Measurements from ENCODE around the gene GMPR. TPM values are rescaled to one million over a fixed set of nuclear protein-coding genes. Genes with fewer than 3 reads are reported as not detected.

Gene GMPR
- total RNA-seq, 1 experiment from 2014 or later, result 0.47 TPM

DNA sequence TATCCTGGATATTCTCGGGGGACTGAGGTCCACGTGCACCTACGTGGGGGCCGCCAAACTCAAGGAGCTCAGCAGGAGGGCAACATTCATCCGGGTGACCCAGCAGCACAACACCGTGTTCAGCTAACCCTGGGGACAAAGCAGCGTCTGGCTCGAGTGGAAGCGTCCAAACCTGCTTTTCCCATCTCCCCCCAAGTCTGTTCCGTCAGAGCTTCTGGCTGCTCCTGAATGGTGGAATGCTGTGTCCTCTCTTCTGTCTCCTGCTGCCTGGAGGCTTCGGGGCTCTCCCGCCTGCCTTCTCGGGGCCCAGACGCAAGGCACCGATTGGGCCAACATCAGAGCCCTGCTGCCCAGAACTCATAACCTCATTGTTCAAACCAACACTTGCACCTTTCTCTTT is 56.7 kb downstream of the GMPR start:
- DNase-seq (ENCODE audit: extremely low read depth, low read depth), result no peak

DNA sequence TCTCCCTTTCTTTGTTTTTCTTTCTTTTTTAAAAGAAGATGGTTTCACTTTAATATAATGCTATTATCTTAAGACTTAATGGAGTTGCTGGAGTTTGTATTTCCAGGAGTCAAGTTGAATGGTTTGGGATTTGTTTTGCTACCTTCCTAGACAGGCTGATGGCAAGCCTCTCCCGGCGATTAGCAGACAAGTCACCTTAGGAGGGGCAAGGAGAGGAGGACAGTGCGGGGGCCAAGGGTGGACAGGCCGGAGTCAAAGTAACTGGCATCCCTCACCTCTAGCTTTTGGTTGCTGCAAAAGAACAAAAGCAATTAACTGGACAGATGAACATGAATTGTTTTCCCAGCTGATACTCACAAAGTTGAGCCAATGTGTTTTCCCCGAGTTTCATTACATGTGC is 57.1 kb downstream of the GMPR start:
- DNase-seq (ENCODE audit: extremely low read depth, low read depth), result no peak

DNA sequence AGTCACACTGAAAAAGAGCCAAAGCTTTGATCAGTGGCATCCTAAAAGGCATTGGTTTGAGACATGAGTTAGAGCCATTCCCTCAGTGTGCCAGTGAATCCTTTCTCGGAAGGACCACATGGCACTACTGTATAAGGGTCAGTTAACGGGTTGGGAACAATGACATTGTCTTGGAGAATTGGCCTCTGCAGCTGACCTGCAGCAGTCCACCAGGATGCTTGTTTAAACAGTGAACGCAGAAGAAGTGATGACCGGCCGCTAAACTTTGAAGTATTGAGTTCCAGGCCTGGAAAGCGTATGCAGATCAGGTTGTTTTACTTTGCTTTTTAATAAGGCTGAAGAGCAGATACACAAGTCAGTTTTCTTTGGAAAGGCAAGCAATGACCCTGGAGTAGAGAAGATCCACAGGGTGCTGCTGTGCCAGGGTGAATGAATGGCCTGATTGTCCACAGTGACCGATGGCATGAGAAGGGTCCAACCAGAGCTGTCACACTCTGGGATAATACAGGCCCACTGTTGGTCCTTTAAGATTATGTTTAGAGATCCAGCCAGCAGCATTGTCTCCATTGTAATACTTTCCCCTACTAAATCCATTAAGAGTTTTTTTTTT is 57.8 kb downstream of the GMPR start:
- DNase-seq (ENCODE audit: extremely low read depth, low read depth), result no peak

DNA sequence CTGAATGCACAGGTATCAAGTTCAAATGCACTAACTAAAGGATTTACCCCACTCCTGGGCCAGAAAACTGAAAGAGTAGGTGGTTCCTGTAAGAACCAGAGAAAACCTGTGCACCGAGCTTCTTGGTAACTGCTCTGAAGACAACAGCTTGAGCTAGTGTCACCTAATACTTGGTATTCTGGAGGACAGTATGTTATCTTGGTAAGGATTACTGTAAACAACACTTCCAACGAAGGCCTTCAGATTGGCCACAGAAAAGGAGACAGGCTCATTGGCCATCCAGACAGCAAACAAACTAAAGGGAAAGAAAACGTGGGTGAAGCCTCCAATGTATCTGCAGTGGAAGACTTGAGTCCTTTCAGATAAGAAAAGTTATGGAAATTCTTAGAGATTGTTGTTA is 61.5 kb downstream of the GMPR start:
- DNase-seq (ENCODE audit: extremely low read depth, low read depth), result no peak

DNA sequence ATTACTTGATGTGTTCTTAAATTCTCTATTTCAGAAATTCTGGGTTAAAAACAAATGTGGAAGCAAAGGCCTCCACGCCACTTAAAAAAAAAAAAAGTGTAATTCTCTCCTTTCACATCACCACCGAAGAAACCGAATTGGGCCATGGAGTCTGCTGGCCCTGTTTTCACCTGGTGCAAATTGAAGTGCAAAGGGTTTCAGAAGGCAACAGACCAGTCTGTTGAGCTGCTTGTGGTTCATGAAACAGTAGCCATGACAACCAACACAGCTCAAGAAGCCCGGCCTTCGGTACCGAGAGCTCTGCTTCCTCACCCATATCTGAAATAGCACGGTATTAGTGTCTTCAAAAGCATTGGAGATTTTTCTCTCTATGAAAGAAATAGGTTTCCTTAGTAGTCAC is 63.1 kb downstream of the GMPR start:
- DNase-seq (ENCODE audit: extremely low read depth, low read depth), result no peak

DNA sequence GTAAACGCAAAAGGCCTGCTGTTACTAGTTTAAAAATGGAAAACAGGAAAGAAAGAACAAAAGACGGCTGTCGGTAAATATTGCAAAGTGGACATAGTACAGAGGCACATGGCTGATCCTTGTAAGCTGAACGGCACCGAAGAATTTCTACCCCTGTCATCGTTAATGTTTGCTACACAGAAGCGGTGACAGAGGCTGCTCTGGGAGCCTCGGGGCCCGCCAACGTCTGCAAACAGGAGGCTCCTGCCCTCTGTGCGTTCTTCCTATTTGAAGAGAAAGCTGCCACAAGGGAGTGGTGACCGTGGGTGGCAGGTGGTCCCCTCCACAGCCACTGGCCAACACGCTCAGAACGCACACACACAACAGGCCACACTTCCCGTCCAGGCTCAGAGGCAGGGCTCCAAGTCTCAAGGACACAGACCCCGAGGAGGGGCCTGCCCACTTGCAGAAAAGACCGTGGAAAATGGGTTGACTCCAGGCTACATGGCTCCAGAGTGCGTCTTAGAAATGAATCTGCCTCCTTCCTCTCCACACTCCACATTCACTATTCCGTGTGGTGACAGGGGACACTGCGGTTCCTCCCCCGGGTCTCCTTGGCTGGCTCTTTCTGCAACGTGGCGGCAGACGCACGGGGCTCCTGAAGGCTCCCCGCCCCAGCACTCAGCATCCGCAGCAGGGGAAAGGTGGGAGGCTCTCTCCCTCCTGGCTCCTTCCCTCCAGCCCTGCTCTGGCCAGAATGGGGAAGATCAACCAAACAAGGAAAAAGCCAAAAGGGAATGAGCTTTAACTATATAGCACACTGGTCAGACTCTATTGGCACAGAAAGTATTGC is 64.5 kb downstream of the GMPR start:
- no peak for DNase-seq (ENCODE audit: extremely low read depth, low read depth)

DNA sequence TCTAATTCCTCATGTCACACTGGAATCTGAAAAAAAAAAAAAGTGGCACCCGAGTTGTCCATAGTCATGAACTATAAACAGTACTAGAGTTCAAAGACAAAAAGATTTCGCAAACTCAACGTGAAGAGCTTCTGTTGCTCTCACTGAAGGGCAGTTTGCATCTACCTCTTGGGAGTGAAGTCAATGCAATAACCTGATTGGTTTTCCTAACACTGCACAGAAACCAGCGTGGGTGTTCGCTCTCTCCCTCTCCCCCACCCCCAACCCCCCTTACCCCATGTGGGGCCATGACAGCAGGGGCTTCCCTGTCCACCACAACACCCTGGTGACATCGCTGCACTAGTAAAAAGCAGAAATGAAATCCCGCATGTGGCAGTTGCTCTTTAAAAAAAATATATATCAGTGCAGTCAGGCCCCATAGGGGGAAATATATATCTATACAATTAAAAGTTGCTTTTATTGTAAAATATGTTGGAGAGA is 66.9 kb downstream of the GMPR start:
- DNase-seq (ENCODE audit: extremely low read depth, low read depth), result no peak

DNA sequence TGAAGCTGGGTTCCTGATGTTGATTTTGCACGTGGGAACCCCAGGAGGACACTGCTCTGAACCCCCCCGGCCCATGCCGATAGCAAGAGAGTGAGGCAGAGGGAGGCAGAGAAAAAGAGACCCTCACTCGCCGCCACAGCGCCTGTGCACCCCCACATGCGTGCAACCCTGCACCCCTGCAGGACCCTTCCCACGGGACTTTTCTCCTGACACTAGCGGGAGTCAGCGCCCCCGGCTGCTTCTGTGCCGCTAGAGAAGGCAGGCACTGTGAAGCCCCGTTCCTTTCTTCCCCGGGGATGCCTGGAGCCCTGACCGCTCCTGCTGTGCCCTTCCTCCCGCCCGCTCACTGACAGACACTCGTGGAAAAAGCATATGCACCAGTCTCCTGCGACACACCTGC is 67.4 kb downstream of the GMPR start:
- DNase-seq (ENCODE audit: extremely low read depth, low read depth), result no peak

DNA sequence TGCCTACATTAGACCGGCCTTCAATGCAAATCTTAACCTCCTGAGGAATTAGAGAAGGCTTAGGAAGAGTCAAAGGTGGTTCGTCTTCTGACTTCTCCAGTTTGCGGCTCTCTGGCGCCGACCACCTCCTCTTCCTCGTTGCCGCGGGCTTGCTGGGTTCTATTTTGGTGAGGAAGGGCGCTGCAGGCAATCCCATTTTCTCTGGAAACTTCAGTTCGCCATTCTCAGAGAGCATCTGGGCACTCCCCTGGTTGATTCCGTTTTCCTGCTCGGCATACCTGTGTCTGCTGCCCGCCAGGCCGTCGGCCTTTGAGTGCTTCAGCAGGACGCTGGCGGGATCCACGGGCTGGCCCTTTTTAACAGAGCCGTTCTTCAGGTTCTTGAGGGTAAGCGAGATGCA is 67.9 kb downstream of the GMPR start:
- no peak for DNase-seq (ENCODE audit: extremely low read depth, low read depth)

DNA sequence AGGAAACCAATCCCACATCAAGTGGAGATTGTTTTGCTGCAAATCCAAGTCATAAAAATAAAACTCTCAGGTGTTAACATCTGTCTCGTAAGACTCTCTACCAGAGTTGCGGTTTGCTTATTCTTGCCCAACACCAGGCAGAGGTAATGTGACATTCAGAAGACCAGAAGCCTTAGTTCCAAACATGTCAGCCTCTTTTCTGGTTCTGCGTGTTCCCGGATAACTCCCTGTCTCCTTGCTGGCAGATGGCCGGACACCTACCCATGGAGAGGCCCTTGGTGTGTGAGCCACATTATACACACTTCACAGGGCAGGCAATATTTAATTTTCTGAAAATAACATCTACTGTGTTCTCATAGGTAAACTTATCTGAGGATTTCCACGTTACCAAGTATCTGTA is 73.4 kb downstream of the GMPR start:
- no peak for DNase-seq (ENCODE audit: extremely low read depth, low read depth)

DNA sequence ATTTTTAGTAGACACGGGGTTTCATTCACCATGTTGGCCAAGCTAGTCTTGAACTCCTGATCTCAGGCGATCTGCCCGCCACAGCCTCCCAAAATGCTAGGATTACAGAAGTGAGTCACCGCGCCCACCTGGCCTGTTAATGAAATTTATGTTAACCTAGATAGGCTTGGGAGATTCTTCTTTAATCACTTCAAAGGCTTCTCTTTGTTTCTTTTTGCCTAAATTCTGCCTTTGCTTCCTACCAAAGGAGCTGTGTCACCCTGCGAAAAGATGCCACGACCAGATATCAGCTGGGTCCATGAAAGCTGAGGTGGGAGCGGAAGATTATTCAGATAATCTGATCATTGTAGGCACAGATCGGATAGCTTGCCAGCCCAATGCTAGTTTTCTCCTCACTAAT is 75.3 kb downstream of the GMPR start:
- DNase-seq (ENCODE audit: extremely low read depth, low read depth), result no peak

DNA sequence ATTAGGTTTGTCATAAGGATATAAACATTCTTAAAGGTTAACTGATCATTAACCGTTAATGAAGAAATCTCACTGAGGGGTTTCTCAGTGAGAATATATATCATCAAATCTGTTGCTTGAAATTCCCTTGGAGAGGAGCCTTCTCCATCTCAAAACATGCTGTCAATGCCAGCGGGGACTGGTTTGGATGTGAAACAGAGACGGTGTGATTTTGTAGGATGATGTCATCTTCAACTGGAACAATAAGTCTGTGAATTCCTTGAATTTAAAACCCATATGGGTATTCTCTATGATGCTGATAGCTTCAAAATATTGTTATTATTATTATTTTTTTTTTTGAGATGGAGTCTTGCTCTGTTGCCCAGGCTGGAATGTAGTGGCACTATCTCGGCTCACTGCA is 75.9 kb downstream of the GMPR start:
- no peak for DNase-seq (ENCODE audit: extremely low read depth, low read depth)

DNA sequence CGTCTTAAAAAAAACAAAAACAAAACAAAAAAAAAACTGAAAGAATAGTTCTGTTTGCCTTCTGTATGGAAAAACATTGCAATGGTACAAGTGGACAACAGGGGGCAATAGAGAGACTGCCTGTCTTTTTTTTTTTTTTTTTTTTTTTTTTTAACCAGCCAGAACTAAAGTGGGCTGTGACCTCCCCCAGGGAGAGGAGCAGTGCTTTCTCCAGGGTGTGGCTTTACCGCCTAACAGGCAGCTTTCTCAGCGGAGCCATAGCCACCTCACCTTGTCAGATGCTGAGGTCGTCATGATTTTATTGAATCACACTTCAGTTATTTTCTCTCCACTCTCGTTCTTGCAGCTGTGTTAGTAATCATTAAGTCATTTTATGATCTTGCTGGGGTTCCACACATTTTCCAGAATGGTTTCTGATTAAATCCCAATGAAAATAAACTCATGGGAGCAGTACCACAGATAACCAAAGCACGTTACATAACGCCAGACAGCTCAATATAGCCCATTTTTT is 78.4 kb downstream of the GMPR start:
- DNase-seq (ENCODE audit: extremely low read depth, low read depth), result peak; percentile 18

DNA sequence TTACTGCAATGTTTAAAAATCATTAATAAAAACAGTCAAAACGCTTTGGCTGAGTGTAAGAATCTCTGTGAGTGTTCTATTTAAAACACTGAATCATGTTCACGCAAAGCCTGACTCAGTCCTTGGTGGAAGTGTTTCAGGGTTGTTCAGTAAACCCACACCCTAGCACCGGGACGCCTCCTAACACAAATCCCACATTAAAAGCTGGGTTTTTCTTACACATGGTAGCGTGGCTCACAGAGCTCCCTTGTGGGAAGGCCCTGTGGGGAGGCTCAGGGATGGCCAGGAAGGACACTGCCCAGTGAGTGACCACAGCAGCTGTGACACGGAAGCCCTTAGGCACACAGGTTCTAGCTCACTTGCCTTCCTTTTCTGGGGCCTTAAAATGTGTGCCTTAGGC is 80.2 kb downstream of the GMPR start:
- DNase-seq (ENCODE audit: extremely low read depth, low read depth), result no peak

DNA sequence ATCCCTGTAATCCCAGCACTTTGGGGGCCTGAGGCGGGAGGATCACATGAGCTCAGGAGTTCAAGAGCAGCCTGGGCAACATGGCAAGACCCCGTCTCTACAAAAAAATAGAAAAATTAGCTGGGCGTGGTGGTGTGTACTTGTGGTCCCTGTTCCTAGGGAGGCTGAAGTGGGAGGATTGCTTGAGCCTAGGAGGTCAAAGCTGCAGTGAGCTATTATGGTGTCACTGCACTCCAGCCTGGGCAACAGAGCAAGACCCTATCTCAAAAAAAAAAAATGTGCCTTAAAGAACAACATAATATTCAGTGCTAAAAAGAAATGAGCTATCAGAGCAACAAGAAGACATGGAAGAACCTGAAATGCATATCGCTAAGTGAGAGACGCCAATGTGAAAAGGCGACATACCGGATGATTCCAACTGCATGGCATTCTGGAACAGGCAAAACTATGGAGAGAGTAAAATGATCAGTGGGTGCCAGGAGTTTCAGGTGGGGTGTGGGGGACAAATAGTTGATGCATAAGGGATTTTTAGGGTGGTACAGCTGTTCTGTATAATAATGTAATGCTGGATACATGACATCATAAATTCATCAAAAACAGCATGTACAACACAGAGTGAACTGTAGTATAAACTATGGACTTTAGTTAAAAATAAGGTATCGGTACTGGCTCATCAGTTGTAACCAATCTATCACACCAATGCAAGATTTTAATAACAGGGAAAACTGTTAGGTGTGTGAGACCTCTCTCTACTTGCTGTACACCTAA is 80.8 kb downstream of the GMPR start:
- DNase-seq (ENCODE audit: extremely low read depth, low read depth), result no peak

DNA sequence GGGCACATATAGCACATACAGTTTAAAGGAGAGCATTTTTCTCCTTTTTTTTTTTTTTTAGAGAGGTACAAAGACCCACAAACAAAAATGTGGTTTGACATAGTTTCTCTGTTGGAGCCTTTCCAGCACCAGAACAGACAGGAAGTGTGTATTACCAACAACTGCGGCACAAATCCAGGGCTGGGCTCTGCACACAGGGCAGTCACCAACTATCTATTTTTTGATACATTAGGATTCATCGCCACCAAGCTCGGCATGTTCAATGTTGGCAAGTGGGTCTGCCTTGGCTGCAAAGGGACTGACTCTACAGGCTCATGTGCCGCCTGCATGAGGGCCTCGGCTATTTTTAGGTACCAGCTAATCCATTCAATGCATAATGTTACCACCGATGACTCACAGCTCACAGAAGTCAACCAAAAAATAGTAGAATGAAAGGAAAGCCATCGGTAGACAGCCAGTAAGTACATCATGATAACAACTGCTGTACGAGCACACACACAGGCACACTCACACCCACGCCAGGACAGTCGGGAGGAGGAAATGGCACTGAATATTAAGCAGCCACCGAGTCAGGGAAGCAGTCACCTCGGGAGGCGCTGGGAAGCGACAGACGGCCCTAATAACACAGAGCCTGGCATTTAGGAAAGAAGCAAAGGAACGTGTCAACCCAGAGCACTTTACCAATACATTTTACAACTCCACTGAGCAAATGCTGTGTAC is 81.6 kb downstream of the GMPR start:
- no peak for DNase-seq (ENCODE audit: extremely low read depth, low read depth)

DNA sequence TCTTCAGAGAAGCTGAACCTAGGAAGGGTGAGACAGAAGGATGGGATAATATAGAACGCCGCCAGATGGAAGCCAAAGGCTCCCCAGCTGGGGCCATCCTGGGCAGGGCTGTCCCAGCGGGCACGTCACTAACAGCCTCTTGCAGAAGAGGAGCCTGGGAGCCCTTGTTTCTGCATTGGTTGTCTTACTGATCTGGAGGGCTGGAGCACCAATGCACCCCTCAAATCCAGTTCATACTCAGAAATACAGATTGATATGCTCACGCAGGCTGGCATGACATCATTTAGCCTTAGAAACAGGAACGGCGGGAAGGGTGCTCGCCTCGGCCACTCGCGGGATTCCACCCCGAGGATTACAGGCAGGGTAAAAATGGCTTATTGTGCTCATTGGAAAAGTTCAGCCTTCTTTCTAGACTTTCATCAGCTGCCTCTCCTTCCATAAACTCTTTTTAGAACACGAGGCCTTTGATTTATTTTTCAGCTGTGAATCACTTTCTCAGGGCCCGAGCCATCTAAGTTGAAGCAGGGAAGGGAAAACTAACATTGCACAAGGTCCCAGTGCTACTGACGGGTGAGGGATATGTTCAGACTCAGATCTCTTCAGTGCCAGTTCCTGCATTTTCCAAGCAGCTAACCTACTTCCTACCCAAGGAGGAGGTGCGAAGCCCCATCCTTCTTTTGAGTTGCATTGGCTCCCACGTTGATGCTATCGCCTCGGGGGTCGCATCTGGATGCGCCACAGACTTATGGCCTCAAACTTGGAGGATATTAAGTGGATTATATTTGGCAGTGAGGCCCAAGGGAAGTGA is 82.3 kb downstream of the GMPR start:
- no peak for DNase-seq (ENCODE audit: extremely low read depth, low read depth)

DNA sequence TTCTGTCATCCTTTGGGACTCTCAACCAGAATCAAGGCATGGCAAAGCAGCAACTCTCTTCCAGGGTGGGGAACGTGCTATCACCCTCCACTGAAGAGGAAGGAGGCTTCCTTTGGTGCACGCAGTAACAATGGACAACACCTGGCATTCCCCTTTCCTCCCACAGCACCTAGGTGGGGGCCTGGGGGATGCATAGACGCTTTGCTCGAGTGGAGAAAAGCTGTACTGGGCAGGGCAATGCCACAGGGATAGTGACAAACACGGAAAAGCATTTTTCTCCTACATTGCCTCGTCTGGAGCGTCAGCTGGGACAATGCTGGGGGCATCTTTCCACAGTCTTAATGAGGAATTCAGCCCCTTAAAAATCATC is 82.9 kb downstream of the GMPR start:
- DNase-seq (ENCODE audit: extremely low read depth, low read depth), result no peak

DNA sequence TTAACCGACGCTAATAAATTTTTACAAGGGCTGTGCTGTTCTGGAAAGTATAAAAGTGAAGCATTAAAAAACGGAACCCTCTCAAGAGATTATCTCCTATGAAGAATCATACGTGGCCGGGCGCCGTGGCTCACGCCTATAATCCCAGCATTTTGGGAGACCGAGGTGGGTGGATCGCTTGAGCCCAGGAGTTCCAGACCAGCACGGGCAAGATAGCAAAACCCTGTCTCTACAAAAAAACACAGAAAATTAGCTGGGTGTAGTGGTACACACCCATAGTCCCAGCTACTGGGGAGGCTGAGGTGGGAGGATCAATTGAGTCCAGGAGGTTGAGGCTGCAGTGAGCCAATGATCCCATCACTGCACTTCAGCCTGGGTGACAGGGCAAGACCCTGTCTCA is 83.4 kb downstream of the GMPR start:
- DNase-seq (ENCODE audit: extremely low read depth, low read depth), result no peak

All from NCI-H460 (cell line).